ENCODE measurements around the gene LHFPL2.
"Not testable (repeated sequence)": the region's sequence is repeated elsewhere in the genome, so short reads cannot be mapped to it uniquely, and the experiment has no call there.

The LHFPL2 gene

GRCh38 chr5:78496373-78496772 is 152.2 kb downstream of the LHFPL2 start:
- no peak for DNase-seq

- DNase-seq, result no peak
Observed at GRCh38 chr5:78495800-78496199, 152.8 kb downstream of the LHFPL2 start.

- no peak for DNase-seq
Observed at GRCh38 chr5:78492650-78493049, 155.9 kb downstream of the LHFPL2 start.

GRCh38 chr5:78492224-78492623 is 156.3 kb downstream of the LHFPL2 start:
- no peak for DNase-seq

- no peak for DNase-seq
Observed at GRCh38 chr5:78490709-78491485, 157.7 kb downstream of the LHFPL2 start.

GRCh38 chr5:78487846-78488245 is 160.7 kb downstream of the LHFPL2 start:
- no peak for DNase-seq

- no peak for DNase-seq
Observed at GRCh38 chr5:78486218-78486617, 162.4 kb downstream of the LHFPL2 start.

GRCh38 chr5:78483809-78484521 is 164.6 kb downstream of the LHFPL2 start:
- DNase-seq, result no peak

- DNase-seq, result no peak
Observed at GRCh38 chr5:78482948-78483347, 165.6 kb downstream of the LHFPL2 start.

GRCh38 chr5:78476795-78477194 is 171.8 kb downstream of the LHFPL2 start:
- DNase-seq, result no peak

GRCh38 chr5:78475370-78475769 is 173.2 kb downstream of the LHFPL2 start:
- DNase-seq, result no peak

- DNase-seq, result no peak
Observed at GRCh38 chr5:78473751-78474150, 174.8 kb downstream of the LHFPL2 start.

- peak; percentile 47 for DNase-seq
Observed at GRCh38 chr5:78472469-78473106, 176.0 kb downstream of the LHFPL2 start.

- DNase-seq, result no peak
Observed at GRCh38 chr5:78471896-78472295, 176.7 kb downstream of the LHFPL2 start.

- DNase-seq, result peak; percentile 46
Observed at GRCh38 chr5:78467752-78468357, 180.7 kb downstream of the LHFPL2 start.

GRCh38 chr5:78467140-78467539 is 181.4 kb downstream of the LHFPL2 start:
- no peak for DNase-seq

GRCh38 chr5:78458843-78459242 is 189.7 kb downstream of the LHFPL2 start:
- DNase-seq, result no peak

GRCh38 chr5:78457507-78457906 is 191.1 kb downstream of the LHFPL2 start:
- not testable (repeated sequence) for DNase-seq

- DNase-seq, result no peak
Observed at GRCh38 chr5:78449103-78449502, 199.5 kb downstream of the LHFPL2 start.

- no peak for DNase-seq
Observed at GRCh38 chr5:78447775-78448424, 200.7 kb downstream of the LHFPL2 start.
